Endothelial cell of hepatic sinusoid (primary cell): ENCODE results near the gene PLET1.

Source experiments
- in situ Hi-C: cut with HindIII; loops from 2 replicates; pipeline ENCODE4 v1.10.0; 2017; ENCODE audit warnings: low sequenced_read_pairs

PLET1 gene, protein sequence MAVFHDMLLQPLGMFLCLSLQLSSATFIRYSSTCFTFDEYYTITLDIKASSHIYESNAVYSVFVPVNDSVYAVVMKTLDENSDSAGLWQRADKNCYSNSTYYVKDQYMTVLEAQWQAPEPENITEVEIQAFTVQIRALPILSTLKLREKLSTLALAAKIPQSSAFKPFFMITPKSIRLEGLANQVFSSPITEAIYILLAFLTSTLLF

DNA sequence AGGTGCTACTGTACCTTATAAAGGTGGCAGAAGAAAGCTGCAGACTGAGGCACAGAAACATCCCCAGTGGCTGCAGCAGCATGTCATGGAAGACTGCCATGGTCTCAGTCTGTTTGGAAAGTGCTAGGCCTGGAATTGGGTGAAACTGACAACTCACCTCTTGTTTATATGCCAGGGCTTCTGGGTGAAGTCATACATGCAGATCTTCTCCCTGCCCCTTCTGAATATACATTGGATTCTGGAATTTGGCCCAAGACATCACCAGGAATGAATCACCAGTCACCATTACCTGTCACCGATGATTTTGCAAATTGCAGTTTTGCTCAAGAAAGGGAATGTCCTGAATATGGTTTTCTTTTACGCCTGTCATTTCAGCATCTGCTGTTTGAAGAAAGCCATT, at the start of gene PLET1:
TSS of gene PLET1 (minus strand) at position 371 of the 400 bp plus-strand sequence. CDS start at position 100, 271 bp downstream.
- in situ Hi-C loops, result no loop called here

DNA sequence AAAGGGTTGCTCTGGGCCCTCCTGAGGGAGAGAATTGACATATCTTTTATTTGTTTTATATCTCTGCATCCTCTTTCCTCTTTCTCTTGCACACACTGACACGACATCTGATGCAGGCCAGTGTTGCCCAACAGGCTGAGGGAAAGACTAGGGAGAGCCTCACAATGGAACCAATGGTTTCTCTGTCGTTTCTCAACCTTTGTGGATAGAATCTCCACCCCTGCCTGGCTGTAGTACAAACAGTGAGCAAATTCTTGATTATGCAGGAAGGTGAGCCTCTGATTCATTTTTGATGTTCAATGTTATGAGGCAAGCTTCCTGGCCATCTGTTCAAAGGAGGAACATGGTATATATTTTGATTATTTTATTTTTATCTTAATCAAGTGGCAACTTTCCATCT, 49.8 kb upstream of the PLET1 start:
- in situ Hi-C loops, result no loop called here

DNA sequence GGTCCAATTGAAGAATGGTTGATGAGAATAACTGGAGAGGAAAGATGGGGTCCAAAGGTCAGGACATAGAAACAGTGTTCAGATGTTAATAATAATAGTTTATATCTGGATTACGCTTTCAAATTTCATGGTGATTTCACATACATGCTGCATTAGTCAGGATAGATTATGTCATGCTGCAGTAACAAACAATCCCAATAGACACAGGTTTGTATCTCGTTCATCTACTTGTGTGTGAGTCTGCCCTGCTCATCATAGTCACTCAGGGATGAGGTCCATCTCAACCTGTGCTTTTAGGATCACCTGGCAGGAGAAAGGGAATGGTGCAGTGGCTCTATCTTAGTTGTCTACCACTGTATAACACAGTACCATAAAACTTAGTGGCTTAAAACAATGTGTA, 48.0 kb upstream of the PLET1 start:
- in situ Hi-C loops, result no loop called here

DNA sequence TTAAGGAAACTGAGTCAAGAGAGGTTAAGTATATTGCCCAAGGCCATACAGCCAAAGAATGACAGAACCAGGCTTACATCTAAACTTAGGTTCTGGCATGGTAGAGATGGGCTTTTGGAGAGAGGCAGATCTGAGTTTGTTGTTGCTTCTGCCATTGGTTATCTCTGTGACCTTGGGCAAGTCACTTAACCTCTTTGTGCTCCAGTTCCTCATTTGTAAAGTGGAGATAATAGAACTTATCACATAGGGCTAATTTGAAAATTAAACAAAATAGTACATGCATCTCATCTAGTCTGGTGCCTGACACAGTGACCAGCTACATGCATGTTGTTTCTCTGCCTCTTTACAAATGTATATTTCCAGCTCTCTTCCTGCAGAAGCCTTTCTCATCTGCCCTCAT, 47.0 kb upstream of the PLET1 start:
- in situ Hi-C loops, result no loop called here

DNA sequence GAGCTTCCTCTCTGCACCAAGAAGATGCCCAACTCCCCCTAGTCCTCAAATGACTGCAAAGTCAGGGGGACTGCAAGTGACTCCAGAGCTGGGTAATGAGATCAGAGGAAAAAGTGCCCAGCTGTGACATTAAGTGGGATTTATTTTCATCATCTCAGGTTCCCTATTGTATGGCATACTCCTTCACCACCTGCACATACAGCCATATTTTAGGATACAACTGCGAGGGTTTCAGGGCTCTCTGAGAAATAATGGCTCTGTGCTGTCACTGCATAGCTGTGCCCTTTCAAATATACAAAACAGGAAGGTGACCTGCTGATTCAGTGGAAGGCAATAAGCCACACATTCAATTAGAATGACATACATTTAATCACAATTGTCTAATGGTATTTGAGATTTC, 45.6 kb upstream of the PLET1 start:
- in situ Hi-C loops, result no loop called here

DNA sequence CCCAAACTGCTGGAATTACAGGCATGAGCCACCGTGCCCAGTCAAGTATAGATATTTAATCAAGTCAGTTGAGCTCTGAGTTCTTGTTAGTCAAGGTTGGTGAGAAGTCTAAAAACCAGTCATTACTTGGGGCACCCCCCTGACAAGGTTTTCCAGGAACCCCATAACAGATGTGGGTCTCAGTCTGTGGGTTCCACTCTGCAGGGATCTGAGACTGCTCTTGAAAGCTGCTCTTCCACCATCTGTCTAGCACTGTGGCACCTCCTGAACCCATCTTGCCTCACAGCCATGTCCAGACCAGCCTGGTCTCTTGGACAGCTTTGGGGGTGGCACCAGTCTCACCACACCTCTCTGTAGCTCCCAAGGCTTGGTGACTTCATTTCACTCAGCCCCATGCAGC, 44.3 kb upstream of the PLET1 start:
- in situ Hi-C loops, result no loop called here

DNA sequence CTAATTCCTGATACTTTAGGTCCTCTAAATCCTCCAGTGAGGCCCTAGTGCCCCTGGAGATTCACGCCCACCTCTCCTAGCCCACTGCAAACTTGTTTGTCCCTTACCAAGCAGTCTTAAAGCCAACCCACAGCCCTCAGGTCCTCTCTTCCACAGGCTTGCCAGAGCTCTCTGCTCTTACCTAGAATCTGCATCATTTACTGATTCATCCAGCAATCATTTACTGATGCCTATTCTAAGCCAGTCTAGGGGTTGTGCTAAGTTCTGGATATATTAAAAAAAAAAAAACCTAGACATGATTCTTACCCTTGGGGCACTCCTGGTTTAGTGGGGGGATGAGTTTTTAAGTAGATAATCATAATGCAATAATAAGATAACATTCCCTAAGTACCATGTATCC, 43.0 kb upstream of the PLET1 start:
- in situ Hi-C loops, result no loop called here

DNA sequence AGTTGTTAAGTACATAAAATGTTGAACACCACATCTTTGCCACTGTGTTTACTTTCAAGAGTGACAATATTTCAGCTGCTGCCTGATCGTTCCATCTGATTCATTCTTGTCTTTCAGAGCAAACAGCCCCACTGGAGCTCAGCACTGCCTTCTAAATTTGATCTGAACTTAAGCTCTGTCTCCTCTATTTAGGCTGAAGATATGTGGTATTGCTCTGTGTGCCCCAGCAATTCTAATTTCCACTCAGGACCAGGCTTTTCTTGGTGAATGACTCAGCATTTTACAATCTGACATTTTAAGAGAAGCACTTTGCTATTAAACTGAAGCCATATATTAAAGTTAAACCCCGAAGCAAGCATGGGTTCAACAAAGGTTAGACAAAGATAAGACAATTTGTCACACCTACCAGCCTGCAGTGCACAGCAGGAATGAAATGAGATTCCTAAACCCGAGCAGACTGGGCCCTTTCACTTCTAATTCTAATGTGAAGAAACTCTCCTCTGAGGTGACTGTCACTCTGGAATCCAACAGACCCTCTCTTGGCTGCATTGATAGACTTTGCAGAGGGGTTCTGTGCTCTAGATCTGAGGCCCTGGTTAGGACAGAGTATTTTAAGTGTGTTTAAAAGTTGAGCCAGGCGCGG, 41.7 kb upstream of the PLET1 start:
- in situ Hi-C loops, result no loop called here

DNA sequence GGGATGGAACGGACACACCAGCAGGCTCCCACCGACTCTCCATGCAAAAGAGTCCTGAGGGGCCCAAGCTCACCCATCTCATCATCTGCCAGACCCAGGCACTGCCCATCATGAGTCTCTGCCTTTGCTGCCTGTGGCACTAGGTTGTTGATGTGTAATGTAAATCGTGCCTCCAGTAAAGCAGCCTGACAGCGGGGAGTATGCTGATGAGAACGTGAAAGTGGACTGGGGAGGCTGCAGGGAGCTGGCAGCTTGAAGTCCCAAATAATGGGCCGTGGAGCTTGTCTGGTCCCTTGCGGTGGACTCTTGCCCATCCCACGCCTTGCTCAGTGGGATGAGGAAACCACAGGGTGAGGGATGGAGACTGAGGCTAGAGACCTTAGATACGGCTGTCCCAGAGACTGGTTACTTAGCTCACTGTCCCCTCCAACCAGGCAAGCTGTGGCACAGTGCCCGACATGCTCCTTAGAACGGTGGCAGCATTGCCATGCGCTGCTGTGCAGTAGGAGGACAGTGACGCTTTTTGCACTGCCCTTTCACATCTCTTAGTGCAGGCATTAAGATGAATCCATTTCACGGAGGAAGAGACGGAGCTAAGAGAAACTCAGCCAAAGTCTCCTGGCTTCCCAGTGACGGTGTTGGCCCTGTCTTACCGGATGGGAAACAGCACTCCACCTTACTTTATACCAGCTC, 39.6 kb upstream of the PLET1 start:
- in situ Hi-C loops, result no loop called here

DNA sequence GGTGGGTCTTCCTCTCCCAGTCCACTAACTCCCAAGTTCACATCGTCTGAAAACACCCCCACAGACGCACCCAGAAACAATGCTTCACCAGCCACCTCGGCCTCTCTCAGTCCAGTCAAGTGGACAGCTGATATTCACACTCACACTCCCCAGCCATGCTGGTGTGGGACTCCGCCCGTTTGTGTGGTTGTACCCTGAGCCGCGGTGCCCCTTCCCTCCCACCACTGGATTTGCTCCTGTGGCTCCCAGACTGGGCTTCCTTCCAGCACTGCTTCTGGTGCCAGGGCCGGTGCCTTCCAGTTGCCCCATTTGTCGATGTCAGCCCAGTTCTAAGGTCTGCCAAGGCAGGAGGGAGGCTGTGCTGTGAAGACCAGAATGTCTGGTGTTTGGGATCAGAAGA, 37.9 kb upstream of the PLET1 start:
- in situ Hi-C loops, result no loop called here

DNA sequence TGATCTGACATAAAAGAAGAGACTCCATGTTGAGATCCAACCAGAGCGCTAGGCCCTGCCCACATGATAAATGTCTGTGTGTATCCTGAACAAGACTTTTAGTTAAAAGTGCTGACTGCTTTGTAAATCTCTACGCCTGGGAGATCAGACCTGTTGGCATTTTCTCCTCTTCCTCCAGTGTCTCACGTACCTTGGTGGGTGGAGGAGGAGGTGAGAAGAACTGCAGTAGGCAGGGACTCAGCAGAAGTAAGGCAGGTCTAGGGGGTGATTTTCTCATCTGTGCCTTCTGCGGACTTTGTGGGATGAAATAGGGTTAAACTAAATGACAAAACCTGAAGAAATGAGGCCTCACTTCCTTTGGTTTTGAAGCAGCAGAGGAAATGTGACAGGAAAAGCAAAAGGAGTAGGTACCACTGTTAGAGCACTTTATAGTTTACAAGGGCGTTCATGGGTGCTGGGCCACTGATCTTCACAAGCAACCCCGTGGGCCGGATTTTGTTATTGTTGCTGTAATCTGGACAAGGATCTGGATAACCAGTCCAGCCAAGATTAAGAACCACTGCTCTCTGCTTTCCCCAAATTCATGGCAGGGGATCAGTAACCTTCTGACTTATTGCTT, 36.7 kb upstream of the PLET1 start:
- in situ Hi-C loops, result no loop called here

DNA sequence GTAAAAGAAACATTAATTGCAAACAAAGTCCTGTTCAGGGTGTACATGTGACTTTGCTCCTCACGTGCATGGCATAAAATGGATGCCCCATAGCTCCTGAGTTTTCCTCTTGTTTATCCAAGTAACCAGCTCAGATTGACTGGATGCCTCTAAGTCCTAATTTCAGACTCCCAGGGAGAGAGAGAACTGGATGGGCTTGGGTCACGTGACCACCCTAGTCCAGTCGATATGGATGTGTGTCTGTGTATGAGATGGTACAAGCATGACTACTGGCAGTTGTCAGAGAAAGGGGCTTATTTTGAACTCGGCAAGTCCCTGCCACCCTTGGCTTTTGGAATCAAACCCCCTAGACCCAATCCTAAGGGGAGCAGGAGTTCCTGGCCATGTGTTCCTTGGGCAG, 35.4 kb upstream of the PLET1 start:
- in situ Hi-C loops, result no loop called here

DNA sequence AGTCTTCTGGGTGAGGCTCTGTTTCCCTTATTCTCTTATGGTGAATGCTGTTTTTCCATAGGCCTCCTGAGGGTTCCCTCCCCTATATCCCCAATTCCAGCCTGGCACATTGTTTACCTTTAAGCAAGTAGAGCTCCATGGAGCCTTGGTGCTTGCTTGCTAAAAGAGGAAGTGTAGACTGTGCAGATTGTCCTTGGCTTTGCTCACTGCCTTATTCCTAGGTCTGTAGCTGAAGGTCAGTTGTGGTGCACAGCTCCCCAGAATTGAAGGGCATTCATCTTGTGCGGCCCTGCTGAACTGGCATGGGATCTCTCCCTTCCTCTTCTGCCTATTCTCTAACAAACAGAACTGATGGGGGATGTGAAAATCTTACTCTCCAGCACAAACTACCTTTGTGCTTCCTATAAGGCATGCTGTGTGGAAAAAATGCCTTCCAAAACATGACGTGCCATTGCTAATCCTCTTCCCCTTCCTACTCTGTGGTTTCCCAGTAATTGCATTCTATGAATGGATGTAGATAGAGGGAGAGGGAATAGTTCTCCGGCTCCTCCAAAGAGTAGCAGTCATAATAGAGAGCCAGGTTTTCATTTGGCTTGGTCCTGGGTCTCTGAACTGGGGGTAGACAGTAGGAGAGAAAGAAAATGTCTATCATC, 34.2 kb upstream of the PLET1 start:
- in situ Hi-C loops, result no loop called here

DNA sequence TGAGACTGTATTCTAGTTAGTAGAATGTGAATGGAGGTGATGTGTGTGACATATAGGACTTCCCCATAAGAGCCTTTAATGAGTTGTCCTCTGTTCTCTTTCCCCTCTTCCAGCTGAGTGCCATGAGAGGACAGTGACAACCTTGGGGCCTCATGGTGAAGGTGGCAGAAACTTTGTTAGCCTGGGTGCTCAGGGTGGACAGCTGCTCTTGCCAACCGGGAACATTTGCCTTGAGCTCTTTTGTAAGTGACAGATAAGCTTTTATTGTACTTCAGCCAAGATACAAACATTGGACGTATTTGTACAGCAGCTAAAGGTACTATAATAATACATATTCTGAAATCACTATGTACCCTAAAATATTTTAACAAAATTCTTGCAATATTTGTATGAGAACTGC, 33.0 kb upstream of the PLET1 start:
- in situ Hi-C loops, result no loop called here

DNA sequence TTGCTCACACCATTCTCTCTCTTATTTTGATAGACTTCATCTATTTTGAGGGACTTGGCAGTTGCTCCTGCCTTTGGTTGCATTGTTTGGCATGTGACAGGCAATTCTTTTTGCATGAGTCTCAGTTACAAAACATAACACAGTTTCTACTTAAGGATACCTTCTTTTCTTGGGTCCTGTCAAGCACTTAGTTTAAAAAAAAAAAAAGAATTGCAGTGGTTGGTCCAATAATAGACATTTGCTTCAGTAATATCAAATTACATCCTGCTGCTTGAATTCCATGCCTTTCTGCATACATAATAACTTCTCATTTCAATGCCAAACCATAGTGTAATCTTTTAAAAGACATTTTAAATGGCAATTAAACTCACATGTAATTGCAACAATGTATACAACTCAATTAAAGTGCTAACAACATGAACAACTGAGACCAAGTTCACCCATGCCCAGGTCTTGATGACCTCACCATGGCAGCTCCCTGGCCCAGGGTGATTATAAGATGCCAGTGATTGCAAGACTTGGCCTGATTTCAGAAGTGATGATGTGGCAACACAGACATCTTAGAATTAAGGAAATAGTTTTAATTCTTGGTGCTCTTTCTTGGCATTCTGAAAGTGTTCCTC, 32.2 kb upstream of the PLET1 start:
- in situ Hi-C loops, result no loop called here

DNA sequence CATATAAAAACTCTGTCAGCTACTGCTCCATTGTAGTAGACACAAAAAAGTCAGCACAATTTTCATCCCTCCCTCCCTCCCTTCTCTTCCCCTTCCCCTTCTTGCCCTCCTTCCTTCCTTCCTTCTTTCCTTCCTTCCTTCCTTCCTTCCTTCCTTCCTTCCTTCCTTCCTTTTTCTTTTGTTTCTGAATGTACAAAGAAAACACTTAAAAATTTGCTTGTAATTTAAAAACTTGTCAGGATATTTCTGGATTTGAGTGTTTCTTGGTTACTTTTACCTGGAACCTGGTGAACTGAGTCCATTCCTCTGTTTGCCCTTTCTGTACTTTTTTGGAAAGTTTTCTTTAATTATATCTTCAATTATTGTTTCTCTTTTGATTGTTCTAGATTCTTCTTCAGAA, 31.5 kb upstream of the PLET1 start:
- in situ Hi-C loops, result no loop called here

DNA sequence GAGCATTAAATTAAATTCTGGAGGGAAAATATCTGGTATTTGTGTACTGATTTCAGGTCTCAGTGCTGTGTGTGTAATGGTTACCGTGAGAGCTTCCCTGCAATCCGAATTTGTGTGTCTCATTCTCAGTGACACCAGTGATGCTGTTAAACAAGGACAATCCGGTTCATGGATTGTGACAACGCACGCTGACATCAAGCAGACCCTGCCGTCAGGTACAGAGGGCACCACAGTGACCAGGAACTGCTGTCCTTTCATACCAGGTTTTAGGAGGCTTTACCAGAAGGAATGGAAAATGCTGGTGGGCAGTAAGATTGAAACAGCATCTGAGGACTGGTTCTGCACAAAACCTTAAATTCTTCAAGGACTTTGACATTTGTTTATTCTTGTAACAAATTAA, 30.5 kb upstream of the PLET1 start:
- in situ Hi-C loops, result no loop called here

DNA sequence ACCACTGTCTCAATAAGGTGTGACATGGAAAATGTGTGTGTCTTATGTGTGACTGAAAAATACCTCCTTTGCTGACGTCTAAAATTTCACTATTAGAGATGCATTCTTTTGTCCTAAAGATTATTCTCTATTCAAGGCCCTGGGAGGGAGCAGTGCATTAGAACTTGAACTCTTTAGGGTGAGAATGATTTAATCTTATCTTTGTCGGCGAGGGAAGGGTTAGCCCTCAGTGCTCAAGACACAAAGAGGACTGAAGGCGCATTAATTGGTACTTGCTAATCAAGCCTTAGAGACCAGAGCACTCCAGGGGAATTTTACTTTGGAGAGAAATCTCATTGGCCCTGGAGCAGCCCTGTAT, 29.8 kb upstream of the PLET1 start:
- in situ Hi-C loops, result no loop called here

DNA sequence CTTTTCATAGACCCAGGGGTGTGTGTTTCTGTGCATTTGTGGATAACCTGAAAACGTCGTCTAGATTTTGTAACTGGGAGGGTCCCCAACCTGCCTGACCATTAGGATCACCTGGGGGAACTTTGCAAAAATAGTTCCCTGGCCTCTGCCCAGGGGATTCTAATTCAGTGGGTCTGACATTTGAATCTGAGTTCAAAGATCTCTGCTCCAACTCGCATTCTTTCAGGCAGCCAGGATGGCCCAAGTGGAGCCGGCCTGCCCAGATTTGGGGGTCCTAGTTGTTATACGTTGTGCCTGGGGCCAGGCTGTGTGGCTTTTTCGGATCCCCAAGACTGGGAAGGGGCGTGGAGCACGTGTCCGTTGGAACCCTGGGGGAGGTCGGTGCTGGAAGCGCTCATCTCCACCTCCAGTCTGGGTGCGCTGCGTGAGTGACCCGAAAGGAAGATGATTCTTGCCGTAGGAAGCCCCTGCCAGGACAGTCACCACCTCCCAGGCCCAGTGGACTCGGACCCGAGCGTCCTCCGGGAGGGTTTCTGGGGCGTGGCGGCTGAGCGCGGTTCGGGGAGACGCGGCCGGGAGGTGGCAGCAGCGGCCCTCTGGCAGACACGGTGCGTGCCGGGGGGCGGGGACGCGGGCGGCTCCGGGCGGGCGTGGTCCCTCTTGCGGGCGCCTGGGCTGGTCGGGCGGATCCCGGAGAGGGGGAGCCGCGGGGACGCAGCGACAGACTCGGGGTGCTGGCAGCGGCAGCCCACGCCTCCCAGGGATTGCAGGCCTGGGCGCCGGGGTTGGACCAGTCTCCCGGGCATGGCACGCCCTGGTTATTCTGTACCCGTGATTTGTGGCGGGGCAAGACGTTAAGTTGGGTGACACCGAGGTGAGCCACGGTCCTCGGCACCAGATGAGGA, 29.2 kb upstream of the PLET1 start:
- in situ Hi-C loops, result loop anchor here (5.0 kb wide), 1 partner anchor 63 kb away; the partner anchor contains the start of gene PTS

DNA sequence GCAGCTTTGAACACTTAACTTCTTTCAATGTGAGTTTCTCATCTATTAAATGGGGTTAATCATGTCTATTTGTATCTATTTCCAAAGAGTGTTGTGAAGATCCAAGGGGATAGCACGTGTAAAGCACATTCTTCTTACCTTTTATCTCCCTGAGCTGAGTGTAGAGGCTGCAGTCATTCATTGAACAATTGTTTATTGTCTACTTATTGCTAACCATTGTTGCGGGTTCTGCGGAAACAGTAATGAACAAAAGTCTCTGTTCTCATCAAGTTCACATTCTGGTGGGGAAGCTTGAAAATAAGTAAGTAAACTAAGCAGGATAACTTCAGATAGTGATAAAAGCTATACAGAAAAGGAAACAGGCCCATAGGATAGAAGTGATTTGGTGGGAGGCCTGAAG, 27.4 kb upstream of the PLET1 start:
- in situ Hi-C loops, result loop anchor here (5.0 kb wide), 1 partner anchor 61 kb away; the partner anchor contains the start of gene PTS
